Measurements from ENCODE around the gene C12orf60. TPM values are rescaled to one million over a fixed set of nuclear protein-coding genes. Genes with fewer than 3 reads are reported as not detected.

Gene C12orf60
- total and polyA plus RNA-seq, 2 donors, result 1.4 to 2.2 TPM

GRCh38 chr12:14839262-14839661 is 35.8 kb downstream of the C12orf60 start:
- Histone ChIP-seq H3K4me1 (ENCODE audit: control insufficient read depth in 2 of 2, insufficient read depth in 2 of 2, low read length in 2 of 2) (no peaks in the 10 kb centered on the region), H3K27ac (ENCODE audit: low read depth in 1 of 2, low read length in 1 of 2) (no peak overlapping the region), H3K9me3 (ENCODE audit: control insufficient read depth in 2 of 2, insufficient read depth in 1 of 2, low read length in 1 of 2) (no peaks in the 10 kb centered on the region), H3K27me3 (ENCODE audit: control insufficient read depth in 2 of 2, insufficient read depth in 1 of 2, low read length in 1 of 2) (no peaks in the 10 kb centered on the region), H3K36me3 (ENCODE audit: control insufficient read depth in 2 of 2, insufficient read depth in 2 of 2, low read length in 1 of 2) (no peaks in the 10 kb centered on the region), H3K4me3 (ENCODE audit: low read length in 2 of 2) (no peak overlapping the region)
- no peak for DNase-seq (ENCODE audit: low read depth in 6 of 9, low spot score in 9 of 9)
- WGBS, result 97% methylated on average over 1 of the region's 1 CpG

GRCh38 chr12:14840616-14841015 is 37.1 kb downstream of the C12orf60 start:
- Histone ChIP-seq H3K4me1 (ENCODE audit: control insufficient read depth in 2 of 2, insufficient read depth in 2 of 2, low read length in 2 of 2) (no peaks in the 10 kb centered on the region), H3K4me3 (ENCODE audit: low read length in 2 of 2) (no peak overlapping the region), H3K27me3 (ENCODE audit: control insufficient read depth in 2 of 2, insufficient read depth in 1 of 2, low read length in 1 of 2) (no peaks in the 10 kb centered on the region), H3K36me3 (ENCODE audit: control insufficient read depth in 2 of 2, insufficient read depth in 2 of 2, low read length in 1 of 2) (no peaks in the 10 kb centered on the region), H3K27ac (ENCODE audit: low read depth in 1 of 2, low read length in 1 of 2) (no peak overlapping the region), H3K9me3 (ENCODE audit: control insufficient read depth in 2 of 2, insufficient read depth in 1 of 2, low read length in 1 of 2) (no peaks in the 10 kb centered on the region)
- WGBS, result 95% methylated on average over 4 of the region's 4 CpGs
- DNase-seq (ENCODE audit: low read depth in 6 of 9, low spot score in 9 of 9), result no peak

GRCh38 chr12:14841761-14842160 is 38.3 kb downstream of the C12orf60 start:
- H3K9me3 ChIP-seq (ENCODE audit: control insufficient read depth in 2 of 2, insufficient read depth in 1 of 2, low read length in 1 of 2), result no peaks in the 10 kb centered on the region
- no peaks in the 10 kb centered on the region for H3K4me1 ChIP-seq (ENCODE audit: control insufficient read depth in 2 of 2, insufficient read depth in 2 of 2, low read length in 2 of 2)
- no peak overlapping the region for H3K4me3 ChIP-seq (ENCODE audit: low read length in 2 of 2)
- DNase-seq (ENCODE audit: low read depth in 6 of 9, low spot score in 9 of 9), result no peak
- 93% methylated on average over 3 of the region's 3 CpGs for WGBS
- H3K27ac ChIP-seq (ENCODE audit: low read depth in 1 of 2, low read length in 1 of 2), result no peak overlapping the region
- no peaks in the 10 kb centered on the region for H3K27me3 ChIP-seq (ENCODE audit: control insufficient read depth in 2 of 2, insufficient read depth in 1 of 2, low read length in 1 of 2)
- no peaks in the 10 kb centered on the region for H3K36me3 ChIP-seq (ENCODE audit: control insufficient read depth in 2 of 2, insufficient read depth in 2 of 2, low read length in 1 of 2)

- no peak for DNase-seq (ENCODE audit: low read depth in 6 of 9, low spot score in 9 of 9)
- WGBS, result 97% methylated on average over 3 of the region's 3 CpGs
- H3K36me3 ChIP-seq (ENCODE audit: control insufficient read depth in 2 of 2, insufficient read depth in 2 of 2, low read length in 1 of 2), result no peaks in the 10 kb centered on the region
- H3K27ac ChIP-seq (ENCODE audit: low read depth in 1 of 2, low read length in 1 of 2), result no peak overlapping the region
- H3K27me3 ChIP-seq (ENCODE audit: control insufficient read depth in 2 of 2, insufficient read depth in 1 of 2, low read length in 1 of 2), result no peaks in the 10 kb centered on the region
- no peak overlapping the region for H3K4me3 ChIP-seq (ENCODE audit: low read length in 2 of 2)
- no peaks in the 10 kb centered on the region for H3K4me1 ChIP-seq (ENCODE audit: control insufficient read depth in 2 of 2, insufficient read depth in 2 of 2, low read length in 2 of 2)
- no peaks in the 10 kb centered on the region for H3K9me3 ChIP-seq (ENCODE audit: control insufficient read depth in 2 of 2, insufficient read depth in 1 of 2, low read length in 1 of 2)
These were observed 38.8 kb downstream of the C12orf60 start for GRCh38 chr12:14842315-14842714.

- 95% methylated on average over 10 of the region's 10 CpGs for WGBS
- Histone ChIP-seq H3K4me1 (ENCODE audit: control insufficient read depth in 2 of 2, insufficient read depth in 2 of 2, low read length in 2 of 2) (no peaks in the 10 kb centered on the region), H3K36me3 (ENCODE audit: control insufficient read depth in 2 of 2, insufficient read depth in 2 of 2, low read length in 1 of 2) (no peaks in the 10 kb centered on the region), H3K27ac (ENCODE audit: low read depth in 1 of 2, low read length in 1 of 2) (no peak within 1 kb of the TSS), H3K9me3 (ENCODE audit: control insufficient read depth in 2 of 2, insufficient read depth in 1 of 2, low read length in 1 of 2) (no peaks in the 10 kb centered on the region), H3K27me3 (ENCODE audit: control insufficient read depth in 2 of 2, insufficient read depth in 1 of 2, low read length in 1 of 2) (no peaks in the 10 kb centered on the region), H3K4me3 (ENCODE audit: low read length in 2 of 2) (no peak within 1 kb of the TSS)
- DNase-seq (ENCODE audit: low read depth in 6 of 9, low spot score in 9 of 9), result no peak
These were observed 40.0 kb downstream of the C12orf60 start, which contains the start of gene ART4 for GRCh38 chr12:14843425-14843887. TSS of gene ART4 (minus strand) at chr12:14843526. CDS start at chr12:14843113, 413 bp downstream.

- H3K27me3 ChIP-seq (ENCODE audit: control insufficient read depth in 2 of 2, insufficient read depth in 1 of 2, low read length in 1 of 2), result no peaks in the 10 kb centered on the region
- no peak overlapping the region for H3K27ac ChIP-seq (ENCODE audit: low read depth in 1 of 2, low read length in 1 of 2)
- no peaks in the 10 kb centered on the region for H3K4me1 ChIP-seq (ENCODE audit: control insufficient read depth in 2 of 2, insufficient read depth in 2 of 2, low read length in 2 of 2)
- no peak for DNase-seq (ENCODE audit: low read depth in 6 of 9, low spot score in 9 of 9)
- no peaks in the 10 kb centered on the region for H3K9me3 ChIP-seq (ENCODE audit: control insufficient read depth in 2 of 2, insufficient read depth in 1 of 2, low read length in 1 of 2)
- H3K36me3 ChIP-seq (ENCODE audit: control insufficient read depth in 2 of 2, insufficient read depth in 2 of 2, low read length in 1 of 2), result no peaks in the 10 kb centered on the region
- no peak overlapping the region for H3K4me3 ChIP-seq (ENCODE audit: low read length in 2 of 2)
These were observed 40.9 kb downstream of the C12orf60 start for GRCh38 chr12:14844401-14844800.

- no peaks in the 10 kb centered on the region for H3K4me1 ChIP-seq (ENCODE audit: control insufficient read depth in 2 of 2, insufficient read depth in 2 of 2, low read length in 2 of 2)
- DNase-seq (ENCODE audit: low read depth in 6 of 9, low spot score in 9 of 9), result peak; percentile 11 to 77 (median 50)
- H3K27ac ChIP-seq (ENCODE audit: low read depth in 1 of 2, low read length in 1 of 2), result no peak overlapping the region
- no peaks in the 10 kb centered on the region for H3K9me3 ChIP-seq (ENCODE audit: control insufficient read depth in 2 of 2, insufficient read depth in 1 of 2, low read length in 1 of 2)
- H3K4me3 ChIP-seq (ENCODE audit: low read length in 2 of 2), result no peak overlapping the region
- H3K27me3 ChIP-seq (ENCODE audit: control insufficient read depth in 2 of 2, insufficient read depth in 1 of 2, low read length in 1 of 2), result no peaks in the 10 kb centered on the region
- whole genome bisulfite sequencing, result 19% methylated on average over 3 of the region's 3 CpGs
- no peaks in the 10 kb centered on the region for H3K36me3 ChIP-seq (ENCODE audit: control insufficient read depth in 2 of 2, insufficient read depth in 2 of 2, low read length in 1 of 2)
These were observed 41.9 kb downstream of the C12orf60 start for GRCh38 chr12:14845350-14845750.

GRCh38 chr12:14846042-14846587 is 42.6 kb downstream of the C12orf60 start:
- Histone ChIP-seq H3K27me3 (ENCODE audit: control insufficient read depth in 2 of 2, insufficient read depth in 1 of 2, low read length in 1 of 2) (no peaks in the 10 kb centered on the region), H3K9me3 (ENCODE audit: control insufficient read depth in 2 of 2, insufficient read depth in 1 of 2, low read length in 1 of 2) (no peaks in the 10 kb centered on the region), H3K4me3 (ENCODE audit: low read length in 2 of 2) (no peak overlapping the region), H3K27ac (ENCODE audit: low read depth in 1 of 2, low read length in 1 of 2) (no peak overlapping the region), H3K36me3 (ENCODE audit: control insufficient read depth in 2 of 2, insufficient read depth in 2 of 2, low read length in 1 of 2) (no peaks in the 10 kb centered on the region), H3K4me1 (ENCODE audit: control insufficient read depth in 2 of 2, insufficient read depth in 2 of 2, low read length in 2 of 2) (no peaks in the 10 kb centered on the region)
- 78% methylated on average over 3 of the region's 3 CpGs for WGBS
- no peak for DNase-seq (ENCODE audit: low read depth in 6 of 9, low spot score in 9 of 9)

- 95% methylated on average over 4 of the region's 4 CpGs for WGBS
- no peak overlapping the region for H3K27ac ChIP-seq (ENCODE audit: low read depth in 1 of 2, low read length in 1 of 2)
These were observed 43.6 kb downstream of the C12orf60 start for GRCh38 chr12:14846876-14847580.

More at GRCh38 chr12:14846876-14847580, 43.6 kb downstream of the C12orf60 start:
- H3K36me3 ChIP-seq (ENCODE audit: control insufficient read depth in 2 of 2, insufficient read depth in 2 of 2, low read length in 1 of 2), result no peaks in the 10 kb centered on the region
- H3K4me1 ChIP-seq (ENCODE audit: control insufficient read depth in 2 of 2, insufficient read depth in 2 of 2, low read length in 2 of 2), result no peaks in the 10 kb centered on the region
- no peaks in the 10 kb centered on the region for H3K27me3 ChIP-seq (ENCODE audit: control insufficient read depth in 2 of 2, insufficient read depth in 1 of 2, low read length in 1 of 2)
- DNase-seq (ENCODE audit: low read depth in 6 of 9, low spot score in 9 of 9), result no peak
- no peak overlapping the region for H3K4me3 ChIP-seq (ENCODE audit: low read length in 2 of 2)
- no peaks in the 10 kb centered on the region for H3K9me3 ChIP-seq (ENCODE audit: control insufficient read depth in 2 of 2, insufficient read depth in 1 of 2, low read length in 1 of 2)

All from thymus (tissue), 11 donors.